AML-193 (cell line): ENCODE data around the gene RAB1B.
"Not testable (repeated sequence)": the region's sequence is repeated elsewhere in the genome, so short reads cannot be mapped to it uniquely, and the experiment has no call there.

Experiments
- DNase-seq, 2 experiments: peaks; one replicate each; lab custom pipeline; 2025; lab: John Stamatoyannopoulos, UW

The RAB1B gene

DNA sequence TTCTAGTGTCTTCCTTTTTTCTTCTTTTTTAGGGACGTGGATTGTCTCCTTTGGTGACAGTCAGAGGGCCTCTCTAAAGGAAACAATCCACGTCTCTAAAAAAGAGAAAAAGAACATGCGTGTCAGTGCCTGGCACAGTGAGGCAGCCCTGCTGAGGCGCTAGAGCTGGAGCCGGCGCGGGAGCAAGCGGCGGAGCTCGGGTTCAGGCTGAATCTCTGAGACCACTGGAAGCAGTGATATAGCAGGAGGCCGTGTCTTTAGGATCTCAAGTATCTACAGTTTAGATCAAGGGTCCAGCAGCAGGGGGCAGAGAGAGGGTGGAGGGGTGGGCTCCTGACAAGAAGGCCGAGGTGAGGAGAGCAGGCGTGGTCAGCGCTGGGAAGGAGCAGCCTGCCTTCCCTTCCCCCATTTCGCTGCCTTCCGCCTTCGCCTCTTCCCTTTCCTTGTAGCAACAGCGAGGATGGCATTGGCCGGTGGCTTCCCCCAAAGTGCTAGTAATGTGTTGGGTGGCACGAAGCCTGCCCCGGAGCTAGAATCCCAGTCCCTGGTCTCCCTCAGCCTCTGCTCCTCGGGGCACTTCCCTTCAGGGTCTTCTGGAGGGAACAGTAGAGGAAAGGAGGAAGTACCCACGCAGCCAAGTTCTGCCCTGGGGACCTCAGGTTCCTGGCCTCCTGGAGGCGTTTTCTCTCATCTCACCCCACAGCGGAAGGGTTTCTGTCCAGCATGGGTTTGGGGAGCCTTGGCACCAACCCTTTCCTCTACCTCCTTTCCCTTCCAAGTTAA, 28.2 kb upstream of the RAB1B start:
- DNase-seq = no peak

DNA sequence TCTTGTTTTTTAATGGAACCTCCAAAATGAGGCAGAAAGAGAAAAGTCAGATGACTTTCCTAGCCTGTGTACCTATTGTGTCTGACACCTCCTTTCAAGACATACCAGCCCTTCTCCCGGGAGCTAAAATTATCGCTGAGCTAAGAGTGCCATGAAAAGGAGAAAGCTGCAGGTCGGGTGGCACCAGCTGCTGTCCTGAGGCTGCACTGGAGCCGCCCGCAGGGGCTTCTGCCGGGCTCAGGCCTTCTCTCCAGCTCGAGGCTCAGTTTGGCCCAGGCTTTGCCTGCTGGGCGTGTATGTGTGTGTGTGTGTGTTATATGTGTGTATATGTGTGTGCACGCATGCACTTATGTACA, 27.7 kb upstream of the RAB1B start:
- no peak for DNase-seq

DNA sequence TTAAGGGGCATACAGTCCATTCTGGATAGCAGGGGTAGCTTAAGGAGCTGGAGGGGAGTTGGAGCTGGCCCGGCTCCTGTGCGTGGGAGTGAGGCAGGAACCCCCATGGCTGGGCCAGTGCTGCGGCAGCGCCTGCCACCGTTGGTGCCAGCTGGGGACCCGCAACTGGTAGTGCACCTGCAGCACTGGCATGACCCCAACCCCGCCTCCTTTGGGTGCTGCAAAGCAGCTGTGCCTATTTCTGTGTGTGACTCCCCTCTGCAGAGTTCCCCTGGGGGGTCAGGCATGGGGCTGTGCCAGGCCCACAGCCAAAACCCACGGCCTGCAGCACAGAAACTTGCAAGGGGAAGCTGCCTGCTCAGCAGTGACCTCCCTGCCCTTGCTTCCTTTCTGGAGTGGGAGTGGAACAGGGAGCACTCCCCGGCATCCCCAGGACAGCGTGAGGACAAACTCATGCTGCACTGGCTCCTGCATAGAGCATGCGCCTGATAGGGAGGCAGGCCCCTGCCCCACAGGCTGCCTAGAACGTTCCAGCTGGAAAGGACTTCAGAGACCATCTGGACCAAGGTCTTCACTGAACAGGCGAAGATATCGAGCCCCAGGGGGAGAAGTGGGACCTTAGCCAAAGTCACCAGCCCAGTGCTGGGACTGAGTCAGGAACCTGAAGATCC, 26.2 kb upstream of the RAB1B start:
- DNase-seq = no peak

DNA sequence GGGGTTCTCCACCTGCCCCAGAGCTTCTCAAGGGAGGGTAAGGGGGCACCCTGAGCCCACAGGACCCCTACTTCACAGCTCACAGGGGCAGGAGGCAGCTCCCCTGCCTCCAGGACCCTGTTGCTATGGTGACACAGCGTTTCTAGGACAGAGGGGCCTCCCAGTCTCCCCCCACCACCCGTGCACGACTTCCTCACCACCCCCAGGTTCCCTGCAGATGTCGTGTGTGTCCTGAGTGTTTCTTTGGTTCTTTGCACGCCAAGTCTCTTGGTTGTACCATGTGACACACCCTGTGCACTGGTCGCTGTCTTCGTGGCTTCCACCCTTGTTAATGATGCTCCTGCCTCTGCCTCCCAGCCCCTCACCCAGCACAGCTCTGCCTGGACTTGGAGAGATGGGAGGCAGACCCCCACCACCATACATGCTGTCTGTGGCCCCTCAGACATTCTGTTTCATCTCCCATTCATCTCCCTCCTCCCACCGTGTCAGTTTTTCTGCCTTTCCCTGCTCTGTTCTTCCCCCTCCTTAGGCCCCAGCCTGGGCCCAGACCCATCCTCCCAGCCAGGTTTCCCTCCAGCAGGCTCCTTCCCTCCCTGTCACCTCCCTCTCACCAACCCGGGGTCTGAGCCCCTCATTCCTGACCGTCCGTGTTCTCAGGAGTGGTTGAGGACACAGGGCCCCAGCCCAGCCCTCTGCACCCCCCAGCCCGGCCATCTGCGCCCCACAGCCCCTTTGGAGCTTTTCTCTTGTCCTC, 24.5 kb upstream of the RAB1B start:
- DNase-seq = no peak

DNA sequence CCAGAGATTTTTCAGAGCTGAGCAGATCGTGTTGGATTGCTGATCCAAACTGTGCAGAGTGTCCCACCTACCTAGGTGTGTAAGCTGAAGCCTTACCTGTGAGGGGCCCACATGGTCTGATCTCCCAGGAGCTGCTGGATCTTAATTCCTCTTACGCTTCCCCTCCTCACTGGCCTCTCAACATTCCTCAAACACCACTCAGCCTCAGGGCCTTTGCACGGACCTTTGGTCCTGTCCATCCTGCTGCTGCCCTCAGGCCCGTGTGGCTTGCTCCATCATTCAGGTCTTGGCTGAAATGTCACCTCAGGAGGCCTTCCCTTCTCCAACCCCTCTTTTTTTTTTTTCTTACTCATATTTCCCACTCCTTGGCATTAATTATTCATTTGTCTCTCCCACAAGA, 21.1 kb upstream of the RAB1B start:
- no peak for DNase-seq

DNA sequence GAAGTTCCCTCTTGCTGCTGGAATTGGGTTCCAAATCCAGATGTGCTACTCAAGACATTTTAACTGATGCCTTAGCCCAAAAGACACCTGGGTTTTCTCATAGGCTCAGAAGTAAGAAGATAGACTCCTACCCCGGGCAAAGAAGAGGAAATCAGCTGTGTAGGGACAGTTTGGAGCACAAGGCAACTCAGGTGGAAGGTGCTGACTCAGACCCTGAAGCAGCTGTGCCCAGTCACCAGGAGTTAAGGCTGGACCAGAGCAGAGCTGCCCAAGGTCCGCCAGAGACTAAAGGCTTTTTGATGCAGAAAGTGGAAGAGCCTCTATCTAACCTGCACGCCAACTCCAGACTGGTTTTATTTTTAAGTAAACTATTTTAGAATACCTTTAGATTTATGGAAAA, 20.6 kb upstream of the RAB1B start:
- no peak for DNase-seq

DNA sequence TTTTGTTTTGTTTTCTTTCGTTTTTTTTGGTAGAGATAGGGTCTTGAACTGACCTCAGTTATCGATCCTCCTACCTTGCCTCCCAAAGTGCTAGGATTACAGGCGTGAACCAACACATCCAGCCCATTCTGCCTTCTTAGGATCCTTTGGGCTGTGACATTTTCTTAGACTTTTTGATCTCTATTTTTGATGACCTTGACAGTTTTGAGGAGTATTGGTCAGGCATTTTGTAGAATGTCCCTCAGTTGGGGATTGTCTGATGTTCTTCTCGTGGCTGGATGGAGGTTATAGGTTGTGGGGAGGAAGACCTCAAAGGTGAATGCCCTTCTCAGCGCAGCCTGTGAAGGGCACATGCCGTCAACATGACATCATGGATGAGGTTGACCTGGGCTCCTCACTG, 19.5 kb upstream of the RAB1B start:
- no peak for DNase-seq

DNA sequence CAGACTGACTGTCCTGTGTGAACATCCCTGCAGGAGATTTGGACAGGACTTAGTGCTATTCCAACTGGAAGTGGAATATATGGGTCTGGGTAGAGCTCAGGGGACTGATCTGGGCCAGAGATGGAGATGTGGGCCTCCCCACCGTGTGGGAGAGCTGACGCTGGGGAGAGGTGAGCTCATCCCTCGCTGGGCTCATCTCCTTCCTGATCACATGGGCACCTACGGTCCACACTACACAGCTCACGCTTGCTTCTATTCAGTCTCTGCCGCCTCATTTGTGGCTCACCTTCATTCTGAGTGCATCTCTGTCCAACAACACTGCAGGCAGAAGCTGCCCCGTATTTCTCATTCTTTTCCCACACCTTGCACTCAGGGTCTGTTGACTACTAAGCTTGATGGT, 16.6 kb upstream of the RAB1B start:
- DNase-seq = no peak

DNA sequence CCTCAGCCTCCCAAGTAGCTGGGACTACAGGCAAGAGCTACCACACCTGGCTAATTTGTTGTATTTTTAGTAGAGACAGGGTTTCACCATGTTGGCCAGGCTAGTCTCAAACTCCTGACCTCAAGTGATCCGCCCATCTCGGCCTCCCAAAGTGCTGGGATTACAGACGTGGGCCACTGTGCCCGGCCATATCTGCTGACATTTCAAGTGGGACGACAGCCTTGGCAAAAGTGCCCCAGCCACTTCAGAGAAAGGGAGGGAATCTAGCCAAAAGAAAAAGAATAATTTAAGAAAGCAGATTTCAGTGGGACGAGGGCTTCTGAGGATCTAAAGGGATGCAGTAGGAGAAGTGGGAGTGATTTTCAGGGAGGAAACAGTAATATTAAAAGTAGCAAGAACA, 15.4 kb upstream of the RAB1B start:
- not testable (repeated sequence) for DNase-seq

DNA sequence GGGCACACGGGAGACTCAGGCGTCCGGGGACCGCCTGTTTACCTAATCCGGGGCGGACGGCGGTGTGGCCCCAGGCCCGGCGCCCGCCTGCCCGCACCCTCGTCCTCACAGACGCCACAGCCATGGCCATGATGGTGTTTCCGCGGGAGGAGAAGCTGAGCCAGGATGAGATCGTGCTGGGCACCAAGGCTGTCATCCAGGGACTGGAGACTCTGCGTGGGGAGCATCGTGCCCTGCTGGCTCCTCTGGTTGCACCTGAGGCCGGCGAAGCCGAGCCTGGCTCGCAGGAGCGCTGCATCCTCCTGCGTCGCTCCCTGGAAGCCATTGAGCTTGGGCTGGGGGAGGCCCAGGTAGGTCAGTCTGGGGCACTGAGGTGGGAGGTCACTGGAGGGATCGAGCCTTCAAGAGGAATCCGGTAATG, 10.0 kb upstream of the RAB1B start:
- DNase-seq = no peak

DNA sequence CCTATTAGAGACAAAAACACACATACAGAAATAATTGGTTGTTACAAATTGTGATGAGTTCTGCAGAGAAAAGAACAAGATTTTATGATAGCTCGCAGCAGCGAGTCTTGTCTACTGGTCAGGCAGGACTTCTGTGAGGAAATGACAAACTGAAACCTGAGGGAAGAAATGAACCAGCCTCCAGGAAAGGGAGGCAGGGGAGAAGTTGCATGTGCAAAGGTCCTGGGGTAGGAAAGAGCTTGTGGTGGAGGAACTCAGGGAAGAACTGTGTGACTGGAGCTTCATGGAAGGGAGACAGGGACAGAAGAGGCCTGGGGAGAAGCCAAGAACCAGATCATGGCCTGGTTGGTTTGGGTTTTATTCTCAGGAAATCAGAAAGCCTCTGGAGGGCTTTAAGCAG, 9.2 kb upstream of the RAB1B start:
- no peak for DNase-seq

DNA sequence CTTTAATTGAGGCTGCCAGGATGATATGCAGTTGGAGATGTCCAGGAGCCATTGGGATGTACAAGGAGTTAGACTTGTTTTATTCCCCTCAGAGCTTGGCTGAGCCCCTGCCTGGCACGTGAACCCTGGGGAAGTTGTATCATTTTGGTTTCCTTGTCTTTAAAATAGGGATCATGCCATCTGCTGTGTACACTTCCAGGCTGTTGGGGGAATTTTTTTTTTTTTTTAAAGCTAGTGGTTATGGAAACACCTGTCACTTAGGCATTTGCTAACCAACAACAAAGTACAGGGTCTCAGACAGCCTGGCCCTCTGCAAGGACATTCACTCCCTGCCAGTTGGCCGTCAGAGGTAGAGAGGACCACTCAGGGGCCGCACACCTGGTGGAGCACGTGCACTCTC, 8.5 kb upstream of the RAB1B start:
- DNase-seq = no peak

DNA sequence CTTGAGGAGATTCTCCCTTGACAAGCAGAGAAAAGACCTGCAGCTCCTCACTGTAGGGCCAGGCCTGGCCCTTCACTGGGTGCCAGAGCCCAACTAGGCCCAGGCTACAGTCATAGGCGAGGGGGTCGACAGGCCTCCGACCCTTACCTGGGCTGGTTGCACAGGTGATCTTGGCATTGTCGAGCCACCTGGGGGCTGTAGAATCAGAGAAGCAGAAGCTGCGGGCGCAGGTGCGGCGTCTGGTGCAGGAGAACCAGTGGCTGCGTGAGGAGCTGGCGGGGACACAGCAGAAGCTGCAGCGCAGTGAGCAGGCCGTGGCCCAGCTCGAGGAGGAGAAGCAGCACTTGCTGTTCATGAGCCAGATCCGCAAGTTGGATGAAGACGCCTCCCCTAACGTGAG, 6.9 kb upstream of the RAB1B start:
- no peak for DNase-seq

DNA sequence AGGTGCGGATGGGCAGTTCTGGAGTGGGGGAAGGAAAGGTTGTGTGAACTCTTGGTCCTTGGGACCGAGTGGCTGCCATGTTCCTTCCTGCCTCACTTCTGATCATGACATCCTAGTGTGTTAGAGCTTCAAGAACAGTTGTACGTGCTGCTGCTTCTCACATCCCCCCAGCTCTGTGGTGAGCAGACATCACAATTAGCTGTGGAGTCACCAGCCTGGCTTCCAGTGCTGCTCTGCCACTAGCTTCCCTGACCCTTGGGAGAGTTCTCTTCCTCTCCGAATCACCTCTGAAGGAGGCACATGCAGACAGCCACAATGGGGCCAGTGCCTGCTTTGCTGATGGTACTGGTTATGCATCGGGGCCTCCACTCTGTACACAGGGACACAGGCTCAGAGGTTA, 6.2 kb upstream of the RAB1B start:
- DNase-seq = no peak

DNA sequence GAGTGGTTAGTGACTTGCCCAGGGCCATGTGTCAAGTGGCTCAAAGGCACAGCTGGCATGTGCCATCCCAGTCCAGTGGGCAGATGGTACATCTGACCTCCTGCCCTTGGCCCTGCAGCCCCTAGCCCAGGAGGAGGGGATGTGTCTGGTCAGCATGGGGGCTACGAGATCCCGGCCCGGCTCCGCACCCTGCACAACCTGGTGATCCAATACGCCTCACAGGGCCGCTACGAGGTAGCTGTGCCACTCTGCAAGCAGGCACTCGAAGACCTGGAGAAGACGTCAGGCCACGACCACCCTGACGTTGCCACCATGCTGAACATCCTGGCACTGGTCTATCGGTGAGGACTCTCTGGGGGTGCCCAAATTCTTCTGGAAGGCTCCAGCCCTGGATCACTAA, 5.7 kb upstream of the RAB1B start:
- DNase-seq = no peak

DNA sequence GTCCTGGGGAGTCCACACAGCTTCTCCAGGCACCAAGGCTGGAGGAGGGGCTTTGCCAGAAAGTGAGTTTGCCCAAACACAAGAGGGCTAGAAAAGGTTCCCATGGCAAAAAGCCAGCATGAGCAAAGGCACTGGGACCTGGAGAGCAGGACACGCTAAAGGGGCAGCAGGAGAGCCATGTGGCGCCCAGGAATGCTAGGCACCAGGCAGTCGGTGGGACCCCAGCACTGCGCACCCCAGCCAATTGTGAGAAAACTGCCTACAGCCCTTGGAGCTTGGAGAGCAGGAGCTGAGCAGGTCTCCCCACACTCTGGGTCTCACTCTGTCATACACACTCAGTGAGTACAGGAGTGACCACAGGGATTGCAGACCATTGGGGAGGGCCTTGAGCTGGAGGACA, 5.2 kb upstream of the RAB1B start:
- no peak for DNase-seq

DNA sequence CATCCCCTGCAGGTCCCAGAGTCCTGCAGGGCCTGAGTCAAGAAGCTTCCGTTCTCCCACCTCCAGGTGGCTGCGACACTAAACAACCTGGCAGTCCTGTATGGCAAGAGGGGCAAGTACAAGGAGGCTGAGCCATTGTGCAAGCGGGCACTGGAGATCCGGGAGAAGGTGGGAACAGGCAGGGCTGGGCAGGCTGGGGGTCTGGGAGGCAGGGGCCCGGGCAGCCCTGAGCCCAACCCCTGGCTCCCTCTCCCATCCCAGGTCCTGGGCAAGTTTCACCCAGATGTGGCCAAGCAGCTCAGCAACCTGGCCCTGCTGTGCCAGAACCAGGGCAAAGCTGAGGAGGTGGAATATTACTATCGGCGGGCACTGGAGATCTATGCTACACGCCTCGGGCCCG, 4.7 kb upstream of the RAB1B start:
- no peak for DNase-seq

DNA sequence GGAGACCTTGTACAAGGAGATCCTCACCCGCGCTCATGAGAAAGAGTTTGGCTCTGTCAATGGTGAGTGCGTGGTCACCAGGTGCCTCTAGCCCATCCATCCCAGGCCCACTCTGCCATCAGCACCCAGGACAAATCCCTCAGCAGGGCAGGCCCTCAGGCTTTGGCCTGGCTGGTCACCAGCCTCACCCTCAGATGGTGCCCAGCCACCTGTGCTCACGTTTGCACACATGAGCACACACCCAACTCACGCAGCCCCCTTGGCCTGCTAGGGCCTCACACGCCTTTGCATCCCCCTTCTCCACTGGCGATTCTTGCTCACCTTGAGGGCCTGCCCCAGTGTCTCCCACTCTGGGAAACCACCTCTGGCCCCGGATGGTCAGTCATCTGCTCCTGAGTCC, 4.1 kb upstream of the RAB1B start:
- DNase-seq = no peak

DNA sequence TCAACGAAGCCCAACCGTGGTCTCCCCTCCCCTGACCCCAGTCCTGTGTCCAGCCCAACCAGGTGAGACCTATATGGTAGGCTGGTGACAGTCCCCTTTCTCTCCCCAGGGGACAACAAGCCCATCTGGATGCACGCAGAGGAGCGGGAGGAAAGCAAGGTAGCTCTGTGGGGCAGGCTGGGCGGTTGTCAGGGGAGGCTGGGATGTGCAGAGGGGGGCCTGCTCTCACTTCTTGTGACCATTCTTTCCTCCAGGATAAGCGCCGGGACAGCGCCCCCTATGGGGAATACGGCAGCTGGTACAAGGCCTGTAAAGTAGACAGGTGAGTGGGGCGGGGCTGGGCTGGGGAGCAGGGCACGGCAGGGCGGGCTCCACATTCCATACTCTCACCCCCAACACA, 3.5 kb upstream of the RAB1B start:
- DNase-seq = no peak

DNA sequence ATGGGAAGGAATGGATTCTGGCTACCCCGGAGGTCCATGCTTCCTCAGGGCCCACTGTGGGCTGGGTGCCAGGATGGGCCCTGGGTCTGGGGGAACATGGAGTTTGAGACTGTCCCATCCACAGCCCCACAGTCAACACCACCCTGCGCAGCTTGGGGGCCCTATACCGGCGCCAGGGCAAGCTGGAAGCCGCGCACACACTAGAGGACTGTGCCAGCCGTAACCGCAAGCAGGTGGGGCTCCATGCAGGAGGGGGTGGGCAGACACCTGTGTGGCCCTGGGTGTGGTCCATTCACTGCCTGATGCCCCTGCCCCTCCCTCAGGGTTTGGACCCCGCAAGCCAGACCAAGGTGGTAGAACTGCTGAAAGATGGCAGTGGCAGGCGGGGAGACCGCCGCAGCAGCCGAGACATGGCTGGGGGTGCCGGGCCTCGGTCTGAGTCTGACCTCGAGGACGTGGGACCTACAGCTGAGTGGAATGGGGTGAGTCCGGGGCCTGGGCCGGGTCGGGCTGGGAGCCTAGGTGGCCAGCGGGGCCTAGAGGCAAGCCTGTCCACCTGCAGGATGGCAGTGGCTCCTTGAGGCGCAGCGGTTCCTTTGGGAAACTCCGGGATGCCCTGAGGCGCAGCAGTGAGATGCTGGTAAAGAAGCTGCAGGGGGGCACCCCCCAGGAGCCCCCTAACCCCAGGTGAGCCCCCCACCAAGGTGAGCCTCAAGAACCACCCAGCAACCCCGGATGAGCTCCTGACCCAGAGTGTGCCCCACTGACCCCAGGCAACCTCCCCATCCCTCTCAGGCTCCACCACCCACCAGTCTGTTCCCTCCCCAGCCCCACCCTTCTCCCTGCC, 2.7 kb upstream of the RAB1B start:
- no peak for DNase-seq

DNA sequence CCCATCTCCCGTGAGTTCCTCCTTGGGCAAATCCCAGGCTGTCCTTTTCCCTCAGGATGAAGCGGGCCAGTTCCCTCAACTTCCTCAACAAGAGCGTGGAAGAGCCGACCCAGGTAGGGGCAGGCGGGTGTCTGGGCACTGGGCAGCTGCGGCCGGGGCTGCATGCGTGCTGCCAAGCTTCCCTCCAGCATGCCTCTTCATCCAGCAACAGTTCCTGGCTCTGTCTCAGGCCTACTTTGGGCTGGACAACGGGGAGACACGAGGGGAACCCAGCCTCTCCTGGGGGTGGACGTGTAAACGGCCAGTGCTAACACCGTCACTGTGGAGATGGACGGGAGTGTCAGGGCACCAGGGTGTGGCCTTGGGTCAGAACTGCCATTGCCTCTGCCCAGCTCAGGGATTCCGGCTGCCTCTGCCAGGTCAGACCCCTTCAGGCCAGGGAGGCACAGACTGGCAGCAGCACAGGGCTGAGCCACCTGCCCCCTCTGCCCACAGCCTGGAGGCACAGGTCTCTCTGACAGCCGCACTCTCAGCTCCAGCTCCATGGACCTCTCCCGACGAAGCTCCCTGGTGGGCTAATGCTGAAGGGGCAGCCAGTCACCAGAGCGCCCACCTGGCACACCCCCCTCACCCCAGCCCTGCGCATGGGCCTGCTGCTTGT, 1.9 kb upstream of the RAB1B start:
- DNase-seq = no peak

DNA sequence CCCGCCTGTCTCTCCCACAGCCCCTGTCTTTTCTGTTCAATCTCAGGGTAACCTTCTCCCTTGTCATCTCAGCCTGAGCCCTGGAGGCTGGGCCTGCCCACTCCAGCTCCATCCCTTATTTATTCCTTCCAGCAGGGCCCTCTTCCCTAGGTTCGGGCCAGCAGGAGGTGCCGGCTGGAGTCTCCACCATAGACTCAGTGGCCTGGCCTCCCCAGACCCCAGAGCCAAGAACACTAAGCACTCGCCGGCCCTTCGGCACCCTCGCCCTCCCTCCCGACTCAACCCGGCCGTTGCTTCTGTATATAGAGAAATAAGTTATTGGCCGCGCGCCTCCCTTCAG, 1.4 kb upstream of the RAB1B start:
- no peak for DNase-seq
